Subcutaneous adipose tissue (tissue), 4 donors: Measurements from ENCODE around the gene PRKAG2. TPM values are rescaled to one million over a fixed set of nuclear protein-coding genes. Genes with fewer than 3 reads are reported as not detected.

Source experiments
- CTCF ChIP-seq: fragments of 450-650 bp; IDR thresholded peaks from one replicate; pipeline ENCODE4 v1.5.1; 2016; ENCODE audit warnings: low read depth, mild to moderate bottlenecking, control low read depth, antibody characterized with exemption, moderate library complexity
- total RNA-seq, 4 donors: library from RNA; depleted of rRNA; stranded (reverse); fragments of >200 nt; gene quantifications; one replicate each; pipeline ENCODE4 v1.1.0, GENCODE V29; 2016

PRKAG2 gene
- total RNA-seq, 4 donors from 2014 or later: 47.1 to 77.6 (median 67.6) TPM

DNA sequence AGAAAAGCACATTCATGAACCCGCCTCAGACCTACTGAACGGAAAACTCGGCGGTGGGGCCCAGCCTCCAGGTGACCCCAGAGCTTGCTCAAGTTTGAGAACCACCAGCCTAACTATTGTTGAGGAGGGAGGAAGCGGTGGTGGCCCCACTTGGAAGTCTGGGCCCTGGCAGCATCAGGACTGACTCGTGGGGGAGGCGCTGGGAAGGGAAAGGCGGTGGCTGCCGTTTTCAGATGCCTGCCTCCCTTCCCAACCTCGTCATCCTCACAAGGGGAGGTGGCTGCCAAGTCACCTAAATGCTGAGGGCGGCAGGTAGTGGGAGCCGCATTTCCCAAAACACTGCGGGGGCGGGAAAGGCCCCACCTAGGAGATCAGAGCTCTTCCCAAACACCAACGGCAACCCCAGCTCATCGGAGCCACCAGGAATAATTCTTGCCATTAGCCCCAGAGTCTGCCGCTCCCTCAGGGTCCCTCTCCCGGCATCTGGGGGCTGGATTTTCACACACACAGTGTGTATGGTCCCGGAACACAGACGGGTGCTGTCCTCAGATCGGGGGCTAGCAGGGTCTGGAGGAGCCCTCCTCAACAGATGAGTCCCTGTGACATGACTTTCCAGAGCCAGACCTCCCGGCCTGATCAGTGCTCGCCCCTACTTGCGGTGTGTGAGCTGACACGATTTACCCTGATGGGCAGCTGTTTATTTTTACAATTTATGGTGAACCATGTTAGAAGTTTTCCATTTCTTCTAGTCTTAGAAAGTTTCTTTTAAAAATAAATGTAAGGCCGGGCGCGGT, 31.3 kb downstream of the PRKAG2 start:
- TF ChIP-seq CTCF: no peak

- TF ChIP-seq CTCF: no peak
Measured at GRCh38 chr7:151844825-151845200, 32.1 kb downstream of the PRKAG2 start.

DNA sequence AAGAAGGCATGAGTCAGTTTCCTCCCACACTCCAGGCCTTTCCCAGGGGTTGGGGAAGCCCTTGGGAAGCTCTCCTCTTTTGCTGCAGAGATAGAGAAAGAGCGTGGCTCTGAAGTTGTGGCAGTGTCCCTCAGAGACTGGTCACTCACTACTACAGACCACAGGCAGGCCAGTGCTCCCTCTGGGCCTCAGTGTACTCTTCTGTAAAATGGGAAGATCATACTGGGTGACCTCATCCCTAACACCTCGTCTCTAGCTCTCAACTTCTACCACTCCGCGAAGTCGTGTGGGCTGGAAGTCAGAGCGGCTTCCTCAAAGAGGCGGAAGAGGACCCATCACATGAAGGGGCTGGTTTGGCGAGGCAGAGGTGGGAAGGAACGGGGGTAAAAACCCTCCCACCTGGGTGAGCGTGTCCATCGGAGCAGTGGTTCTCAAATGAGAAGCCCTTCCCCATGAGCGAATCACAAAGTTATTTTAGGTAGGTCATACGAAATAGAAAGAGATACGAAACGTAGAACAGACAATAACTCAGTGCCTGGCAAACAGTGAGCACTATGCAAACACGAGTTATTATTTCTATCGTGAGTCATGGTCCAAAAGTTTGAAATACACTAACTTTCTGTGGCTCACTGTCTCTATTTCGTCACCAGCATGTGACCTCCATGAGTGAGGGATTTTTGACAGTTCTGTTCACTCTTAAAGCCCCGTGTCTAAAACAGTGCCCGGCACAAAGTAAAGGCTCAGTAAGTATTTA, 32.7 kb downstream of the PRKAG2 start:
- TF ChIP-seq CTCF: no peak

DNA sequence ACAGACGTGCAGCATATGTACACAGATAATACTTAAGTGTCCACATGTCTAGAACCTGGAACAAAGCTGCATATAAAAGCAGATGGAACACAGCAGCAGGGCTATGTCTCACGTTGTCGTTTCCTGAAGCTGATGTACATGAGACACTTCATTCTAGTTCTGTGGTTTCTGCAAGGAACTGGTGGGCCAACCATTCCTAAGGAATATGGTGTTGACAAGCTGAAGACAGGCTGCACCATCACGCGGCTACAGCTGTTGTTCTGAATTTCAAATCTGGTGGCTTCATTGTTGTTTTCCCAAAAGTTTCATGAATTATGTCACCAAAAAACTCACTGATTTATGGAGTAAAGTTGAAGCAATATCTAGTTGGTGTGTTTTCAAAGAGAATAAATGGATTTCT, 33.7 kb downstream of the PRKAG2 start:
- no peak for TF ChIP-seq CTCF

- TF ChIP-seq CTCF: no peak
Measured at GRCh38 chr7:151840088-151840910, 36.6 kb downstream of the PRKAG2 start.

DNA sequence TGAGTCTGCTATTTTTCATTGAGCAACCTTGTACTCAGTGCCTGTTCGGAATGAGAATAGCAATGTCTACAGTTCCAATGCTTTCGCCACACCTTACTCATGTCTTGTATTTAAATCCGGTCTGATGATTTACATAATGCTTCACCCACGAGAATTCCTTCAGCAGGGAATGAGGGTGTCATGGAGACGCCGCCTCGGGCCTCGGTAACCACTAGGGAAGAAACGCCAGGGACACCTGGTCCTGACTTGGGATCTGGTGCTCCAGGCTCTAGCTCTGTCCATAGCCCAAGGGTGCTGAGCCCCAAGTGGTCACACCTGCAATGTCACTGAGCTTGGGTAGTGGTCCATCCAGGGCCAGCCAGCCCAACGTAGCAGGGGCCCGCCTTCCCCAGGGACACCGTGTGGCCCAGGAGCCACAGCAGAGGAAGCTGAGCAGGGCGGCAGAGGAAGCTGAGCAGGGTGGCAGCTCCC, 37.4 kb downstream of the PRKAG2 start:
- TF ChIP-seq CTCF: no peak
